Measurements from ENCODE around the gene IL27RA.
"Not testable (repeated sequence)": the region's sequence is repeated elsewhere in the genome, so short reads cannot be mapped to it uniquely, and the experiment has no call there.

DNA sequence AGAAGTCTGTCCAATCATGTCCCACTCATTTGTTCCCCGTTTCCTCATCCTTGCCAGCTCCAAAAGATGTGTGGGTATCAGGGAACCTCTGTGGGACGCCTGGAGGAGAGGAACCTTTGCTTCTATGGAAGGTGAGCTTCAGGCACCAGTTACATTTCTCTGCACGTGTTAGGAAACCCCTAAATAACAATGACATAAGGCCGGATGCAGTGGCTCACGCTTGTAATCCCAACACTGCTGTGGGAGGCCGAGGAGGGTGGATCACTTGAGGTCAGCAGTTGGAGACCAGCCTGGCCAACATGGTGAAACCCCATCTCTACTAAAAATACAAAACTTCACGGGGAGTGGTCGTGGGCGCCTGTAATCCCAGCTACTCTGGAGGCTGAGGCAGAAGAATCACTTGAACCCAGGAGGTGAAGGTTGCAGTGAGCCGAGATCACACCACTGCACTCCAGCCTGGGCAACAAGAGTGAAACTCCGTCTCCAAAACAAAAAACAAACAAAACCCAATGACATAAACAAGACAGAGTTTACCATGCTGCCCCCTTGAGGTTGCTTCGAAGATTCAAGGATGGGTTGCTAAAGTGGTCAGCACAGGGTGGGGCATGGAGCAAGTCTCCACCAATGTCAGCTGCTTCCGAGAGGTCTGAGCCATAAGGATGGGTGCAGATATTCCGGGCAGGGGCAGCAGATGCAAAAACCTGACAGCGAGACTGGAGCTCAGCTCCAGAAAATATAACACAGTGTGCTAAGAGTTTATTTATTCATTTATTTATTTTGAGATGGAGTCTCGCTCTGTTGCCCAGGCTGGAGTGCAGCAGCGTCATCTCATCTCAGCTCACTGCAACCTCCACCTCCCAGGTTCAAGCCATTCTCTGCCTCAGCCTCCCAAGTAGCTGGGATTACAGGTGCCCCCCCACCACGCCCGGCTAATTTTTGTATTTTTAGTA lies 11.4 kb downstream of the IL27RA start:
- TF ChIP-seq, protein P1, sequence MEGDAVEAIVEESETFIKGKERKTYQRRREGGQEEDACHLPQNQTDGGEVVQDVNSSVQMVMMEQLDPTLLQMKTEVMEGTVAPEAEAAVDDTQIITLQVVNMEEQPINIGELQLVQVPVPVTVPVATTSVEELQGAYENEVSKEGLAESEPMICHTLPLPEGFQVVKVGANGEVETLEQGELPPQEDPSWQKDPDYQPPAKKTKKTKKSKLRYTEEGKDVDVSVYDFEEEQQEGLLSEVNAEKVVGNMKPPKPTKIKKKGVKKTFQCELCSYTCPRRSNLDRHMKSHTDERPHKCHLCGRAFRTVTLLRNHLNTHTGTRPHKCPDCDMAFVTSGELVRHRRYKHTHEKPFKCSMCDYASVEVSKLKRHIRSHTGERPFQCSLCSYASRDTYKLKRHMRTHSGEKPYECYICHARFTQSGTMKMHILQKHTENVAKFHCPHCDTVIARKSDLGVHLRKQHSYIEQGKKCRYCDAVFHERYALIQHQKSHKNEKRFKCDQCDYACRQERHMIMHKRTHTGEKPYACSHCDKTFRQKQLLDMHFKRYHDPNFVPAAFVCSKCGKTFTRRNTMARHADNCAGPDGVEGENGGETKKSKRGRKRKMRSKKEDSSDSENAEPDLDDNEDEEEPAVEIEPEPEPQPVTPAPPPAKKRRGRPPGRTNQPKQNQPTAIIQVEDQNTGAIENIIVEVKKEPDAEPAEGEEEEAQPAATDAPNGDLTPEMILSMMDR (conservative IDR thresholded peaks at IDR 0.05; ENCODE audit: low read depth, low read length) = peak; percentile 69
- TF ChIP-seq EZH2 (IDR thresholded peaks at IDR 0.05; ENCODE audit: borderline replicate concordance, low read depth, low read length, poor library complexity, severe bottlenecking) = not testable (repeated sequence)

Measured in A673 (cell line).